ENCODE measurements around the gene SLC25A30.

DNA sequence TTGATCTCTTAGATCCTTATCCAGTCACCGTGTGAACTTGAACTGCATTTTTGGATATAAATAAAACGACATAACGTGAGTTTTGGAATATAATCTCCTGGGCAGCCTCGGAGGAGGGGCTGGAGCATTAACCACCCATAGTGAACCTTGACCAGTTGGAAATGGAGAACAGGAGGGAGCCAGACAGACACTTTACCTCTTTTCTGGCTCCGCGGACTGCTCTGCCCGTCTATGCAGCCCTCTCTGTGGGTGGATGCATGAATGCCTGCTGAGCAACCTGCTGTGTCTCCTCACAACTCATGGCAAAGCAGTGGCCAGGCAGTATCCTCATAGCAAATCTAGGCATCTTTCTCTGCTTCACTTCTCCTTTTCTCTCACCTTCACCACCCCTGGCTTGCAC, 36.0 kb upstream of the SLC25A30 start:
- TF ChIP-seq, protein P1, sequence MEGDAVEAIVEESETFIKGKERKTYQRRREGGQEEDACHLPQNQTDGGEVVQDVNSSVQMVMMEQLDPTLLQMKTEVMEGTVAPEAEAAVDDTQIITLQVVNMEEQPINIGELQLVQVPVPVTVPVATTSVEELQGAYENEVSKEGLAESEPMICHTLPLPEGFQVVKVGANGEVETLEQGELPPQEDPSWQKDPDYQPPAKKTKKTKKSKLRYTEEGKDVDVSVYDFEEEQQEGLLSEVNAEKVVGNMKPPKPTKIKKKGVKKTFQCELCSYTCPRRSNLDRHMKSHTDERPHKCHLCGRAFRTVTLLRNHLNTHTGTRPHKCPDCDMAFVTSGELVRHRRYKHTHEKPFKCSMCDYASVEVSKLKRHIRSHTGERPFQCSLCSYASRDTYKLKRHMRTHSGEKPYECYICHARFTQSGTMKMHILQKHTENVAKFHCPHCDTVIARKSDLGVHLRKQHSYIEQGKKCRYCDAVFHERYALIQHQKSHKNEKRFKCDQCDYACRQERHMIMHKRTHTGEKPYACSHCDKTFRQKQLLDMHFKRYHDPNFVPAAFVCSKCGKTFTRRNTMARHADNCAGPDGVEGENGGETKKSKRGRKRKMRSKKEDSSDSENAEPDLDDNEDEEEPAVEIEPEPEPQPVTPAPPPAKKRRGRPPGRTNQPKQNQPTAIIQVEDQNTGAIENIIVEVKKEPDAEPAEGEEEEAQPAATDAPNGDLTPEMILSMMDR (IDR thresholded peaks at IDR 0.05), result no peak
- TF ChIP-seq POLR2A (IDR thresholded peaks at IDR 0.05), result no peak
